GM10847 (cell line): ENCODE data around the gene GNPDA1.

ENCODE experiments used
- POLR2A ChIP-seq: IDR thresholded peaks from 2 replicates; pipeline ENCODE4 v1.6.1; 2011; ENCODE audit not compliant: insufficient read length; ENCODE audit errors: extremely low read depth

GNPDA1 gene

DNA sequence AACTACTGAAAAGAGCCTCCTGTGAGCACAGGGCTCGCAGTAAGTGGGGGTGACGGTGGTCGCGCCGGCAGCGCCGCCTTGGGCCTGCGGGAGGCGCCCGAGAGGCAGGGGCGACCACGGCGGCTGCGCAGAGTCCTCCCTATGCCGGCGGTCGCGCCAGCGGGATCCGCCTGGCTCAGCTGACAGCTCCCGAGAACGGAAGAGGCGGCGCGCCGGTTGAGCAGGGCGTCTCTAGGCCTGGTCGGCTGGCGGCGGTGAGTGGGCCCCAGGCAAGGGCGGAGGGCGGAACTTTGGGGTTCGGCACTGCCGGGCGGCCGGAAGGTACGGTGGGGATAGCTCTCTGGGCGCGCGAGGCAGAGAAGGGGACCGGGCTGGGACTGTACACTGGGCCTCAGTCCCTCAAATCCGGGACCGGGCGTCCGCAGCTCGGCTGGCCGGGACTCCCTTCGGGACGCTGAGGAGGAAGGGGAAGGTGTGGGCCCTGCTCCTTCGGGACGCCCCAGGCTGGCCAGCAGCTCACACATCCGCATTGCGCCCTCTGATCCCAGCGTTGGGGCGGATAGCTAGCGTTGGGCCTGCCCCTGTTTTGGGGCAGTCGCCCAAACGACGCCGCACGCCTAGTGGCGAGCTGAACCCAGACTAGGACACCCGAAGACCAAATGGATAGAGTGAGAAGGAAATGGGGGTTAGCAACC, 43.8 kb downstream of the GNPDA1 start, which contains the start of gene RNF14:
RNF14 (plus strand) TSS at position 192 of the 695 bp plus-strand sequence. CDS start 4,484 bp downstream, outside the sequence.
- peak; percentile 67 for TF ChIP-seq POLR2A

DNA sequence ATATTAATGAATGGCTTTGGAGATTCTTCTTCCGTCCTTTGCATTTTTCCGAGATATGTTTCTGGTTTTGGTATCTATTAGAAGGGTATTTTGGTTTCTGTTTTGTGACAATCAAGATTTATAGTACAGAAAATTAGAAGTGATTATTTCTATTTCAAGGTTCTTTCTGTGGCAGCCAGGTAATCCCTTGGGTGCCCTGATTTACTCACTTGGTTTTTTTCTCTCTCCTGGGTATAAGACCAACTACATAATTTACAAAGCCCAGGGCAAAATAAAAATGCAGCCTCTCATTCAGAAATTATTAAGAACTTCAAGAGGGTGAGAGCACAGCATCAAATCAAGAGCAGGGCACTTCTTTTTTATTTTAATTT, 45.9 kb downstream of the GNPDA1 start:
- TF ChIP-seq POLR2A, result no peak

DNA sequence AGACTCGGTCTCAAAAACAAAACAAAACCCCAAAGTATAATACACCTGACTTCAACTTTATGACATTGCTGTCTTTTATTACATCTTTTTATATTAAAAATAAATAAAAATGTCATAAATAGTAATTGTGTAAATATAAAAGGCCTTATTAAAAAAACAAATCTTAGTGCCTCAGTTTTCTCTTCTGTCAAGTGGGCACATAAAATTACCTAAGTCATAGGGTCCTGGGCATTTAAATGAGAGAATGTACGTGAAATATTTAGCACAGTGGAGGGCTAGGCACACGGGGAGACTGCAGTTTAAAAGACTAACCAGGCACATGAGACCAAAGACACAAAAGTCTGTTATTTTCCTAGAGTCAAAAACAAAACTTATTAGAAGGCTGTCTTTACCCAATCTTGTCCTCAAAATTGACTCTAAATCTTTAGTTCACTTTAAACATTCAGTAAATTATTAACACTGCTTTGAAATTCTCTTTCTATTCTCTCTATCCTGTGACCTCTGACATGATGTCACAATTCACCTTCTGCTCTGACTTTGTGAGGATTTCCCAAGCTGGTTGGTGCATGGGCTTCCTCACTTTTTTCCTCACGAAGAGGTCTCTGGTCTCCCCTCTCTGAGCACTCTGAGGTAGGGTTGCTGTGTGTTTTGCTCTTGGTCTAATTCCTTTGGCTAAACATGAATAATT, 46.4 kb downstream of the GNPDA1 start:
- TF ChIP-seq POLR2A, result no peak

DNA sequence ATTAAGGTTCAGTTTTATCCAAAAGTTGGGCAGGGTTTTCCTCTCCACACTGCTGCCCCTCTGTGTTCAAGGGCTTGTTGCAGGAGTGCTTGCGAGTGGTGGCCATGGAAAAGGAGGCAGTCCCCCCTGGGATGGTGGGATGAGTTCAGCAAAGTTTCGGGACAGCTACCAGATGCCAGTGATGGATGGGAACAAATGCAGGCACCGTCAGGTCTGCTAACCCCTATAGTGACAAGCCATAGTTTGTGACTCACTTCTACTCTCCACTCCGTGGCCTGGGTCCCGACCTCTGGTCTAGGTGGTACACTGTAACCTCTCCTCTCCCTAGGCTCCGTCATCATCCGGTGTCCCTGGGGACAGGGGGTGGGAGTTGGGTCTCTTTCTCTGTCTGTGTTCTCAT, 47.8 kb downstream of the GNPDA1 start:
- TF ChIP-seq POLR2A, result no peak

DNA sequence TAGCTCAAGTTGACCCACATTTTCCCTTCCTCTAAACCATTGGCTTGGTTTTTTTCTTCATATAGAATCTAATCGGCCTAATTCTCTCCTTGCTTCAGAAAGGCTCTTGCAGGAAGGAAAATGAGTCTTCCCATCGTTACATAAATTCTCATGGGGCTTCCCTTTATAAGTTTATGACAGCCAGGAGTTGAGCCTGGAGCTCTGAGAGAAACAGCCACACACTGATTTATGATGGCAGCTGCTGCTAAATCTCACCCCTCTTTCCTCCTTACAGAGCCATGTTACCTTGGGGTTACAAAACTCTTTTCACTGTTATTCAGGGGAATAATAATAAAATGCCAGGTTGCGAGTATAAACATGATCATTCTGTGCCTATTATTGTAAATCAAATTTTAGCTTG, 49.1 kb downstream of the GNPDA1 start:
- TF ChIP-seq POLR2A, result no peak

DNA sequence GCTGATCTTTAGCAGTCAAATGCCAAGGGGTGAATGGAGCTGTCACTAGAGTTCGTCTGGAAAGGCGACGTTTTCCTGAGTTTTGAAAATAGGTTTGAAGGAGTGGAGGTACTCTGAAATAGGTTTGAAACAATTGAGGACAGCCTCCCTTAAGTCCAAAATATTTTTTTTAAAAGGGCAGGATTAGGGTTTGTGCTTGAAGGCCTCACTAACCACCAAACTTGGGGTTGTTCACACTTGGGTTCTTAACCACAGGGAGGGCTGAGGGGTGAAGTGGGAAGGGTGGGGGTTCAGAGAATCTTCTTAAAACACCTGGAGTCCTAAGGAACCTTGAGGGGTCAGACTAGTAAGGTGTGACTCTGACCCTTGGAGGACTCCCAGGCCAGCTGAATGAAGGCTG, 51.4 kb downstream of the GNPDA1 start:
- no peak for TF ChIP-seq POLR2A

DNA sequence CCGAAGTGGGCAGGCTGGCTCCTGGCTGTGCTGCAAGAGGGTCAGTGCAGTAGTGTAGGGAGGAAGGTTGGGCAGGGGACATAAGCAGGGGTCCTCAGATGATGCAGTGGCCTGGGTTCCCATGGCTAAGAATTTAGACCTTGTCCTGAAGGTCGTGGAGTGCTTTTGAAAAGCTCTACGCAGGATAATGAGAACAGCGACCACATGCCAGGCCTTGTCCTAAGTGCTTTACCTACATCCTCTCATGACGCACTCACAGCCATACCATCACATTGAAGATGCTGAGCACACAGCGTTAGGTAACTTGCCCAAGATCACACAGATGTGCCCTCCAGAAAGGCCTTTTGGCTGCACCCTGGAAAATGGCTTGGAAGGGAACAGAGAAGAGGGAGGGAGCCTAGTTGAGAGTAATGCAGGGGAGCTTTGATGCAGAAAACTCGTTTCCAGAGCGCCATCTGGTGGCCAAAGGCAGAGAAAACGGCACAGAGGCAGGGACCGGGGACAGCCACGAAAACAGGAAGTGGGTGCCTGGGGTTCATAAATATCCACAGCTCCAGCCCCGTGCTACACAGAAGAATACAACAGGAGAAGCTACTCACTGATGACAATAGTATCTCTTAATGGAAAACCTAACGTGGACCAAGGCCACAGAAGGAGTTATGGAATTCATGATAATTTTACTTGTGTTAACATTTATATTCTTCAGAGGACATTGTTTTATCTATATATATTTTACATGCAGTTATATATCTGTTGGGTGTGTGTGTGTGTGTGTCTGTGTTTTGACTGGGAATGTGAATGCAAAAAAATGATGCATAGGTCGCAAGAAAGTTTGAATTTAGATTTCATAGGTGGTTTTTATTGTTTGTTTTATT, 52.1 kb downstream of the GNPDA1 start:
- TF ChIP-seq POLR2A, result no peak

DNA sequence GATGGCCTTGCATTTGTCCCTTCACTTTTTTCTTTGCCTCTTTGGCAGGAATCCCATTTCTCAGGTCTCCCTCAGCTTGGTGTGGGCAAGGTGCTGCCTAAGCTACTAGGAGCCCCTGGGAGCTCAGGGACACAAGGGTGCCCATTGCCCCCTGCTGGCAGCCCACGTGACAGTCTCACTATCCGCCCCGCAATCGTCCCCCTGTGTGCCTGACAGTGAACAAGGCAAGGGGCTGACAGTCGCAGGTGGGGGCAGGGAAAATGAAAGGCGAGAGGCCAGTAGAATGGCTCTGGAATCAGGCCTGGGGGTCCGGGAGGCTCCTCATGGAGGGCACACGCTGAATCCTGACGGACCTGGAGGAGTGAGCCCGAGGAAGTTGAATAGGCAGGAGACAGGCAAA, 52.8 kb downstream of the GNPDA1 start:
- TF ChIP-seq POLR2A, result no peak

DNA sequence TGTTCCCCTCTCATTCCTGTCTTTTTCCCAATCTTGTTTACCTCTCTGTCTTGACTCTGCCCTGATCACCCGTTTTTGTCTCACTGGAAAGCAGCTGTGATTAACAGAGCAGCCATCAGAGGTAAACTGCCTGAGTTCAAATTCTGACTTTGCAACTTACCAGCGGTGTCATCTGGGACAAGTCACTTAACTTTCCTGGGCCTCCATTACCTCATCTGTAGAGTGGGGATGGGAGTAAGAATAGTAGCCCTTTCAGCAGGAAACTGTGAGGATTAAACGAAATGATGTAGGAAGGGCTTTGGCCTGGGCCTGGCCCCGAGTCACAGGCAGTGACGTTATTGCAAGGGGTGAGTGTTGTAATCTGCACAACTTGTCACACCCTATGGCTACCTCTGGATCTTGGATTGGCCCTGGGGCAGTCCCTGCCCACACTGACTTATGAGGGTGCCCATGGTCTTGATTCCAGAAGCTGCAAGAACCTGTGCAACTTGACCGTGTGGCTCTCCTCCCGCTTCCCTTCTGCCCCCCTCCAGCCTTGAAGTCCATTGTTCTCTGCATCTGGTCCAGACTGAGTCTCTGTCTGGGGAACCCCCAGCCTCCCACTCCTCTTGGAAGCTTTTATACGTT, 54.2 kb downstream of the GNPDA1 start:
- no peak for TF ChIP-seq POLR2A

DNA sequence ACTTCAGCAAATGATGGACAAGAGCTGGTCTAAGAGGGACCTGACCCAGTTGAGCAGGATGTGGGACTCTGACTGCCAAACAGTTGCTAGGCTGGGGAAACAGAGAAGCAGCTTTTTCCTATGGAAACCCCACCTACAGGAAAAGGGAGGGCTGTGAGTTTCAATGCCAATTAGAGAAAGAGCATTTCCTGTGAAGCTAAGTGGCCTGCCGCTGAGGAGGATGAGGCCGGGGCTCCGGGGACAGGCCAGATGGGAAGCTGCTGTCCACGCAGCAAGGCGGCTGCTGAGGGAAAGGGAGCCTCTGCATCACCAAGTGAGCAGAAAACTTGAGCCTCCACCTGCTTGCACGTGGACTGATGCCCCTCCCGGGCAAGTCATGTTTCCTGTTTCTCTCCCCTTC, 54.7 kb downstream of the GNPDA1 start, which contains the start of gene PCDH12:
PCDH12 (minus strand) TSS at position 90 of the 400 bp plus-strand sequence. CDS start 351 bp downstream, outside the sequence.
- no peak for TF ChIP-seq POLR2A

DNA sequence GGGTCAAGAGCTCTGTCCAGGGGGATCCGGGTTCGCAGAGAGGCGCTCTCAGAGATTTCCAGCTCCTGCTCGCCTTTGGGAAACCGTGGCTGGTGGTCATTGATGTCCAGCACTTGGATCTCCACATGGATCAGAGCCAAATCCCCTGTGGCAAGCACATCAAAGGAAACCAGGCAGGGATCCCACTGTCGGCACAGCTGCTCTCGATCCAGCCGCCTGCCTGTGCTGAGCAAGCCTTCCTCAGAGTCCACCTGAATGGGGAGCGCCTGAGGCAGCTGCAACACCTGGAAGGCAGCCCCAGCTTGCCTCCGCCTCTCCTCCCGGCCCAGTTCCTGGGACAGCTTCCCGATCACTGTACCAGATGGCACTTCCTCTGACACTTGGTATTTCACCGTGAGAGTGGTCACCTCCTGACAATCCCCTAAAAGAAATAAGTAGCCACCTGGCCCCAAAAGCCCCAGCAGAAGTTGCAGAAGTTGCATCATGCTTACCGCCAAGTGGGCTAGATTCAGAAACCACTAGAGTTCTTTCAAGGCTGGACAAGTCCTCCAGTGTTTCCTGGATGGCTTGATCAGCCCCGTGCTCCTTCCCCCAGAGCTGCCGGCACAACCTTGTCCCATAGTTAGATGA, 55.3 kb downstream of the GNPDA1 start:
- TF ChIP-seq POLR2A, result no peak

DNA sequence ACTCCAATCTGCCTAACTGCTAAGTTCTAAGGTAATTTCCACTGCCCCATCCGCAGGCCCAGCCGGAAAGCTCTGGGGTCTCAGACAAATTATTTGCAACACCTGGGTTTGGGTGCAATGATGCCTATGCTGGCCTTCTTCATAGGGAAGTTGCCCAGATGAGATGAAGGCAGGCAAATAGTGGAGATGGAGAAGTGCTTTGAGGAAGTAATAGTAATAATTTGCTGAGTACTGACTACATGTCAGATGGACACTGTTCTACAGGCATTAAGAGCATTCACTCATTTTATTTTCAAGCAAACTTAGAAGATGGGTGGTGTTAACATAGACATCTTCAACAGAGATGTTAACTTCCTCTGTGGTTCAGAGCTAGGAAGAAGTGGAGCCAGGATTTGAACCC, 58.6 kb downstream of the GNPDA1 start:
- no peak for TF ChIP-seq POLR2A

DNA sequence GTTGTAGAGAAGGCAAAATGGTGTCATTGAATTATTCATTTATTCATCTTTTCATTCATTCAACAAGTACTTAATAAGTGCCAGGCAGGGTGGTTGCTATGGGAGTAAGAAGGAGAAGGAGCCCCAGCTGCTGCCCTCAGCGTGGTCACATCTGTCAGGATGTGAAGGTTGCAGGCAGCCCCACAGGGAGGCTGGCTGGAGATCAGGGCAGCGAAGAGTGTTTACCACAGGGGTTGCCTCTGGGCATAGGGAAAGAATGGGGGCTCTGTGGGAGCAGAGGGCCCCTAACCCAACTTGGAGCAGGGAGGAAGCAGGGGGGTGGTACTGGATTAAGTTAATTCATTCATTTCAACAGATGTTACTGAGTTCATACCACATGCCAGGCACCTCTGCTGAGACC, 60.8 kb downstream of the GNPDA1 start:
- no peak for TF ChIP-seq POLR2A

DNA sequence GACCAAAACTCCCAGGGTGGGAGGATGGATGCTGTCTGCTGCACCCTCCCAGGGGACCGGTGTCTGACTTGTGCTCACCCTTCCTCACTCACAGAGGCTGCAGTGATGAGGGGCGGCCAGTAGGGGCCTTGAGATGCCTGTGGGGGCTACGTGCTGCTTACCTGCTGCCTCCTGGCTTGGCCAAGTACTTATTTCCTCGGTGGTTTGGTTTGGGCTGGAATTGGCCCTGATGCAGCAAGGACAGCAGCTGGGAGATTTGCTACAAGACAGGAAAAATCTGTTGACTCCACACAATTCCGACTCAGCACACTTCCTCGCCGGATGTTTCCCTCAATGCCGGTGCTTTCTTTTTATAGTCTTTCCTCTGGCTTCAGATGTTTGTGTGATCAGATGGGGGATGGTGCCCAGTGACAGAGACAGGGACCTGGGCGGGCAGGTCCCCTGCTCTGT, 61.5 kb downstream of the GNPDA1 start:
- no peak for TF ChIP-seq POLR2A
